WERI-Rb-1 (cell line): ENCODE data around the gene SLFN12L.
"Not testable (repeated sequence)": the region's sequence is repeated elsewhere in the genome, so short reads cannot be mapped to it uniquely, and the experiment has no call there.

Source experiments
- DNase-seq: peaks from one replicate; pipeline ENCODE4 v3.0.0-alpha.2; 2020
- H3K27ac ChIP-seq: fragments of 250-450 bp; sonication (Bioruptor Pico); 2 replicates; pipeline ENCODE4 v1.5.1; 2020; ENCODE audit warnings: mild to moderate bottlenecking, moderate library complexity
- H3K27me3 ChIP-seq: fragments of 250-450 bp; sonication (Bioruptor Pico); 2 replicates; pipeline ENCODE4 v1.5.1; 2021; ENCODE audit warnings: mild to moderate bottlenecking, low read depth, moderate library complexity; ENCODE audit not compliant: insufficient read depth, severe bottlenecking
- H3K36me3 ChIP-seq: fragments of 250-450 bp; sonication (Bioruptor Pico); 2 replicates; pipeline ENCODE4 v1.5.1; 2020; ENCODE audit warnings: mild to moderate bottlenecking, moderate library complexity
- H3K4me3 ChIP-seq: 2 replicates; pipeline ENCODE4 v1.5.1; 2011; ENCODE audit warnings: low read depth, mild to moderate bottlenecking, control low read depth, low read length
- H3K9me3 ChIP-seq: fragments of 250-450 bp; sonication (Bioruptor Pico); 2 replicates; pipeline ENCODE4 v1.5.1; 2021; ENCODE audit warnings: mild to moderate bottlenecking, moderate library complexity; ENCODE audit not compliant: severe bottlenecking
- CTCF ChIP-seq: IDR thresholded peaks from 2 replicates; pipeline ENCODE4 v1.5.1; 2011; ENCODE audit warnings: low read depth, mild to moderate bottlenecking, control low read depth, inconsistent platforms, low read length

The SLFN12L gene

GRCh38 chr17:35519906-35520442, 17.5 kb downstream of the SLFN12L start:
- H3K4me3 ChIP-seq: no peak overlapping the region
- no peak overlapping the region for H3K27ac ChIP-seq
- H3K27me3 ChIP-seq: peaks cover 82% of the 10 kb centered on the region
- DNase-seq: no peak
- no peaks in the 10 kb centered on the region for H3K36me3 ChIP-seq
- peaks cover 3% of the 10 kb centered on the region for H3K9me3 ChIP-seq
- no peak for TF ChIP-seq CTCF

- TF ChIP-seq CTCF: no peak
- H3K9me3 ChIP-seq: peaks cover 3% of the 10 kb centered on the region
- no peak for DNase-seq
- no peak overlapping the region for H3K27ac ChIP-seq
- H3K27me3 ChIP-seq: peaks cover 84% of the 10 kb centered on the region
- H3K4me3 ChIP-seq: no peak overlapping the region
- no peaks in the 10 kb centered on the region for H3K36me3 ChIP-seq
Observed at GRCh38 chr17:35519439-35519838, 18.0 kb downstream of the SLFN12L start.

- not testable (repeated sequence) for H3K4me3 ChIP-seq, DNase-seq, H3K9me3 ChIP-seq, H3K27ac ChIP-seq, H3K36me3 ChIP-seq
- peaks cover 84% of the 10 kb centered on the region for H3K27me3 ChIP-seq
Observed at GRCh38 chr17:35518431-35518830, 19.0 kb downstream of the SLFN12L start.

- no peak for DNase-seq
- no peak for TF ChIP-seq CTCF
- H3K4me3 ChIP-seq: no peak overlapping the region
- no peaks in the 10 kb centered on the region for H3K36me3 ChIP-seq
- peaks cover 4% of the 10 kb centered on the region for H3K9me3 ChIP-seq
- H3K27me3 ChIP-seq: peaks cover 82% of the 10 kb centered on the region
- H3K27ac ChIP-seq: no peak overlapping the region
Observed at GRCh38 chr17:35515027-35515426, 22.5 kb downstream of the SLFN12L start.

- H3K9me3 ChIP-seq: peaks cover 7% of the 10 kb centered on the region
- no peak overlapping the region for H3K4me3 ChIP-seq
- H3K27ac ChIP-seq: no peak overlapping the region
- no peak for TF ChIP-seq CTCF
- peaks cover 82% of the 10 kb centered on the region for H3K27me3 ChIP-seq
- no peaks in the 10 kb centered on the region for H3K36me3 ChIP-seq
- no peak for DNase-seq
Observed at GRCh38 chr17:35514564-35514963, 22.9 kb downstream of the SLFN12L start.

- H3K9me3 ChIP-seq: peaks cover 18% of the 10 kb centered on the region
- no peak overlapping the region for H3K27ac ChIP-seq
- no peak overlapping the region for H3K4me3 ChIP-seq
- DNase-seq: no peak
- TF ChIP-seq CTCF: no peak
- H3K27me3 ChIP-seq: peaks cover 66% of the 10 kb centered on the region
- H3K36me3 ChIP-seq: no peaks in the 10 kb centered on the region
Observed at GRCh38 chr17:35510052-35510451, 27.4 kb downstream of the SLFN12L start.

GRCh38 chr17:35507714-35508113, 29.8 kb downstream of the SLFN12L start:
- H3K27ac ChIP-seq, H3K4me3 ChIP-seq, DNase-seq, H3K36me3 ChIP-seq: not testable (repeated sequence)
- H3K27me3 ChIP-seq: peaks cover 60% of the 10 kb centered on the region
- H3K9me3 ChIP-seq: peaks cover 18% of the 10 kb centered on the region
